ENCODE results near the gene SNX25. TPM values are rescaled to one million over a fixed set of nuclear protein-coding genes. Genes with fewer than 3 reads are reported as not detected.

Gene SNX25
- total and polyA plus RNA-seq, 4 donors = 2.8 to 13.9 (median 5.0) TPM

GRCh38 chr4:185298728-185299430, 89.5 kb downstream of the SNX25 start:
- no peak overlapping the region for H3K27ac ChIP-seq (ENCODE audit: low read depth in 1 of 2, low read length in 2 of 2)
- H3K4me3 ChIP-seq (ENCODE audit: low read depth in 1 of 3, low read length in 3 of 3) = no peak overlapping the region
- no peaks in the 10 kb centered on the region for H3K4me1 ChIP-seq (ENCODE audit: control insufficient read depth in 4 of 4, insufficient read depth in 4 of 4, low read length in 3 of 4)
- 81% methylated on average over 12 of the region's 12 CpGs for WGBS
- DNase-seq (ENCODE audit: low spot score) = no peak
- H3K9me3 ChIP-seq (ENCODE audit: control insufficient read depth in 4 of 4, low read length in 3 of 4) = no peaks in the 10 kb centered on the region
- H3K9ac ChIP-seq (ENCODE audit: low read depth in 1 of 2, low read length in 2 of 2) = no peak overlapping the region
- no peaks in the 10 kb centered on the region for H3K27me3 ChIP-seq (ENCODE audit: control insufficient read depth in 4 of 4, insufficient read depth in 4 of 4, low read length in 3 of 4)
- H3K36me3 ChIP-seq (ENCODE audit: control insufficient read depth in 4 of 4, insufficient read depth in 3 of 4, low read depth in 1 of 4, low read length in 3 of 4) = peaks cover 0 to 4% (median 2%) of the 10 kb centered on the region in 4 donors
- TF ChIP-seq SP1 (IDR thresholded peaks at IDR 0.05) (no peak), GABPA (IDR thresholded peaks at IDR 0.05 in 1 of 2, conservative IDR thresholded peaks at IDR 0.05 in 1 of 2) (no peak), NR2F2 (IDR thresholded peaks at IDR 0.05) (no peak), RAD21 (IDR thresholded peaks at IDR 0.05) (no peak), HNF4A (conservative IDR thresholded peaks at IDR 0.05) (no peak), EGR1 (IDR thresholded peaks at IDR 0.05; ENCODE audit: low read depth in 2 of 2) (no peak), JUND (IDR thresholded peaks at IDR 0.05) (no peak), FOXA2 (IDR thresholded peaks at IDR 0.05) (no peak), ATF3 (IDR thresholded peaks at IDR 0.05) (no peak), FOXA1 (IDR thresholded peaks at IDR 0.05) (no peak), MAX (IDR thresholded peaks at IDR 0.05) (no peak), ZBTB33 (IDR thresholded peaks at IDR 0.05) (no peak)

GRCh38 chr4:185304541-185304940, 95.1 kb downstream of the SNX25 start:
- DNase-seq (ENCODE audit: low spot score) = no peak
- no peak overlapping the region for H3K27ac ChIP-seq (ENCODE audit: low read depth in 1 of 2, low read length in 2 of 2)
- 96% methylated on average over 4 of the region's 4 CpGs for WGBS
- no peaks in the 10 kb centered on the region for H3K4me1 ChIP-seq (ENCODE audit: control insufficient read depth in 4 of 4, insufficient read depth in 4 of 4, low read length in 3 of 4)
- H3K9me3 ChIP-seq (ENCODE audit: control insufficient read depth in 4 of 4, low read length in 3 of 4) = no peaks in the 10 kb centered on the region
- no peak overlapping the region for H3K4me3 ChIP-seq (ENCODE audit: low read depth in 1 of 3, low read length in 3 of 3)
- H3K27me3 ChIP-seq (ENCODE audit: control insufficient read depth in 4 of 4, insufficient read depth in 4 of 4, low read length in 3 of 4) = no peaks in the 10 kb centered on the region
- TF ChIP-seq ZBTB33 (IDR thresholded peaks at IDR 0.05) = no peak
- no peak for TF ChIP-seq YY1 (IDR thresholded peaks at IDR 0.05)
- TF ChIP-seq NR2F2 (IDR thresholded peaks at IDR 0.05) = no peak
- TF ChIP-seq FOXA1 (IDR thresholded peaks at IDR 0.05) = no peak
- TF ChIP-seq EGR1 (IDR thresholded peaks at IDR 0.05; ENCODE audit: low read depth in 2 of 2) = no peak
- no peak for TF ChIP-seq RXRA (IDR thresholded peaks at IDR 0.05)
- TF ChIP-seq REST (IDR thresholded peaks at IDR 0.05) = no peak
- no peak for TF ChIP-seq TAF1 (conservative IDR thresholded peaks at IDR 0.05)
- H3K9ac ChIP-seq (ENCODE audit: low read depth in 1 of 2, low read length in 2 of 2) = no peak overlapping the region
- peaks cover 0 to 3% (median under 1%) of the 10 kb centered on the region in 4 donors for H3K36me3 ChIP-seq (ENCODE audit: control insufficient read depth in 4 of 4, insufficient read depth in 3 of 4, low read depth in 1 of 4, low read length in 3 of 4)

Data from liver (tissue), 9 donors.